ENCODE results near the gene ATG10. TPM values are rescaled to one million over a fixed set of nuclear protein-coding genes. Genes with fewer than 3 reads are reported as not detected.

Gene ATG10
- total RNA-seq, 1 donor from 2014 or later: 8.9 TPM

GRCh38 chr5:82204567-82204966, 232.7 kb downstream of the ATG10 start:
- Mint-ChIP-seq H3K36me3 (ENCODE audit: low read depth) (no peaks in the 10 kb centered on the region), H3K4me1 (ENCODE audit: low read depth) (no peaks in the 10 kb centered on the region), H3K27me3 (ENCODE audit: low read depth) (peaks cover 4% of the 10 kb centered on the region), H3K27ac (no peak overlapping the region), H3K9me3 (no peaks in the 10 kb centered on the region), H3K4me3 (ENCODE audit: low read depth) (no peak overlapping the region)
- intact Hi-C loops (cut with micrococcal nuclease): no loop called here
- DNase-seq (ENCODE audit: low spot score): no peak

DNA sequence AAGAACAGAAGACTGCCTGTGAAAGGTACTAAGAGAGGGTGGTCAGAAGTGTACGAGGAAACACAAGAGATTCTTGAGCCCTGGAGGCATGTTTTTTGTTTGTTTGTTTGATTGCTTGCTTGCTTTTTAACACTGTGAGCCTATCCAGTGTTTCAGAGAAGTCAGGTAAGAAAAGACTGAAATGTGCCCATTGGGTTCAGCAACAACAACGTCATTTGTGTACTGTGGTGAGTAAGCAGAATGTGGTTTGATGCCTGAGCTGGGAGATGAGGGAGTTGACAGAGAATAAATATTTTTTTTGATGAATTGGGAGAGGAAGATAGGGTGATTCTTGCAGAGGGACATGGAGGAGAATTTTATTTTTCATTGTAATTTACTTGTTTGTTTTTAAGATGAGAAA, 233.2 kb downstream of the ATG10 start:
- no peaks in the 10 kb centered on the region for H3K36me3 Mint-ChIP-seq (ENCODE audit: low read depth)
- no peaks in the 10 kb centered on the region for H3K4me1 Mint-ChIP-seq (ENCODE audit: low read depth)
- DNase-seq (ENCODE audit: low spot score): no peak
- H3K27me3 Mint-ChIP-seq (ENCODE audit: low read depth): peaks cover 4% of the 10 kb centered on the region
- no peak overlapping the region for H3K27ac Mint-ChIP-seq
- intact Hi-C loops (cut with micrococcal nuclease): no loop called here
- no peaks in the 10 kb centered on the region for H3K9me3 Mint-ChIP-seq
- H3K4me3 Mint-ChIP-seq (ENCODE audit: low read depth): no peak overlapping the region

DNA sequence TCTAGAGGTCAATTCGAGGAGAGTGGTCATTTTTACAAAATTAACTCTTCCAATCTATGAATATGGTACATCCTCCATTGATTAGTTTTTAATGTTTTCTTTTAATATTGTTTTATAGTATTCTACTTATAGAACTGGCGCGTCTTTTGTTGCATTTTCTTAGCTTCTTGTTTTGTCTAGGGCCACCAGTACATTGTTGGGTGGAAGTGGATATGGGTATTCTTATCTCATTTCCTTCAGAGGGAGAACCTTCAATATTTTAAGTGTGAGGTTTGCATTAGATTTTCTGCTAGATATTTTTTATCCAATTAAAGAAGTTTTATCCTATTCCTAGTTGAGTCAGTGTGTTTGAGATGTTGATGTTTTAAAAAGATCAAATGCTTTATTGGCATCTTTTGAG, 236.5 kb downstream of the ATG10 start:
- Mint-ChIP-seq H3K27ac (no peak overlapping the region), H3K27me3 (ENCODE audit: low read depth) (peaks cover 4% of the 10 kb centered on the region), H3K4me1 (ENCODE audit: low read depth) (no peaks in the 10 kb centered on the region), H3K4me3 (ENCODE audit: low read depth) (no peak overlapping the region), H3K36me3 (ENCODE audit: low read depth) (no peaks in the 10 kb centered on the region), H3K9me3 (no peaks in the 10 kb centered on the region)
- intact Hi-C loops (cut with micrococcal nuclease): no loop called here
- DNase-seq (ENCODE audit: low spot score): no peak

DNA sequence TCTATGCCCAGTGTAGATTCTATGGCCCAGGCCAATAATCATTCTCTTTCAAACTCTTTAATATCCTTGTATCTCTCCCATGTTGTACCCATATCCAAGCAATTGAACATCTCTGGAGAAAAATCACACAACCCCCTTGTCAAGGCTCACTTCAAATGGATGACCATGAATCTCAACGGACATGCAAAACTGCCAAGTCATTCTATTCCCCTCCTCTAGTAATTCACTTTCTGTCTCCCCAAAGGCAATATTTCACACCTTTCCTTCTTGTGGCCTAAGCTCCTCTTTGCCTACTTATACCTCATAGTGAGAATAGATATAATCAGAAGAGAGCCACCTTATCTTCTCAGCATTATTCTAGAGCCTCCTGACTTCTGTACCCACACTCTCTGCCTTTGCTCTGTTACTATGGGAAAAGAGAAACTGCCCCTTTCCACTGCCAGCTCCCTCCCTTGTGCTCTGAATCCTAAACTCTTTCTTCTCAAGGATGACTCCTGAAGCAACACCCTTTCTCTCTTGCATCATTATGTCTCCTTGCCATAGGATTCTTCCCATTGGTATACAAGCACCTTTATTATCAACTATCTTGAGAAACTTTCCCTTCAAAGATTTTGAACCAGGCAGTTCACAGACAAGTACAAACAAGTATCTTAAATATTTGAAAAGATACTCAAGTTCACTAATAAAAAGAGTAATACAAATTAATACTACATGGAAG, 240.2 kb downstream of the ATG10 start:
- Mint-ChIP-seq H3K4me3 (ENCODE audit: low read depth) (no peak overlapping the region), H3K27me3 (ENCODE audit: low read depth) (peaks cover 4% of the 10 kb centered on the region), H3K36me3 (ENCODE audit: low read depth) (no peaks in the 10 kb centered on the region), H3K9me3 (no peaks in the 10 kb centered on the region), H3K4me1 (ENCODE audit: low read depth) (no peaks in the 10 kb centered on the region), H3K27ac (no peak overlapping the region)
- intact Hi-C loops (cut with micrococcal nuclease): no loop called here
- DNase-seq (ENCODE audit: low spot score): no peak

DNA sequence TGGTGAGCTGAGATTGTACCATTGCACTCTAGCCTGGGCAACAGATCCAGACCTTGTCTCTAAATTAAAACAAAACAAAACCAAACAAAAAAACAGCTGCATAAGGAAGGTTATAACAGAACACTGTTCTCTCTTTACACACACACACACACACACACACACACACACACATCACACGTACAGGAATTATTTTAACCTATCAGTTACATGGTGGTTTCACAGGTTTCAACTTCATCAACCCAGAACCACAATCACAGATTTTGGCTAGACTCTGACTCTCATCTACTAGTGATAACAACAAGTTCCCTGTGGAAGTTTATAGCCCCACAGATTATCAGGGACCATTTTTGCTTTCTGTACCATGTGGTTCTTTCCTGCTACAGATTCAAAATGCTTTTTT, 246.1 kb downstream of the ATG10 start:
- Mint-ChIP-seq H3K9me3 (no peaks in the 10 kb centered on the region), H3K36me3 (ENCODE audit: low read depth) (no peaks in the 10 kb centered on the region), H3K4me3 (ENCODE audit: low read depth) (no peak overlapping the region), H3K27ac (no peak overlapping the region), H3K4me1 (ENCODE audit: low read depth) (peaks cover 2% of the 10 kb centered on the region), H3K27me3 (ENCODE audit: low read depth) (no peaks in the 10 kb centered on the region)
- intact Hi-C loops (cut with micrococcal nuclease): no loop called here
- DNase-seq (ENCODE audit: low spot score): no peak

GRCh38 chr5:82218374-82219156, 246.7 kb downstream of the ATG10 start:
- no peaks in the 10 kb centered on the region for H3K27me3 Mint-ChIP-seq (ENCODE audit: low read depth)

GRCh38 chr5:82221020-82221419, 249.2 kb downstream of the ATG10 start:
- Mint-ChIP-seq H3K9me3 (no peaks in the 10 kb centered on the region), H3K4me1 (ENCODE audit: low read depth) (peaks cover 7% of the 10 kb centered on the region), H3K36me3 (ENCODE audit: low read depth) (no peaks in the 10 kb centered on the region), H3K4me3 (ENCODE audit: low read depth) (no peak overlapping the region), H3K27ac (no peak overlapping the region), H3K27me3 (ENCODE audit: low read depth) (no peaks in the 10 kb centered on the region)
- intact Hi-C loops (cut with micrococcal nuclease): loop anchor here (10.0 kb wide), 2 partner anchors 116 to 366 kb away; no protein-coding TSS in a partner anchor
- DNase-seq (ENCODE audit: low spot score): no peak

More at GRCh38 chr5:82218374-82219156, 246.7 kb downstream of the ATG10 start:
- no peak for DNase-seq (ENCODE audit: low spot score)
- Mint-ChIP-seq H3K36me3 (ENCODE audit: low read depth) (no peaks in the 10 kb centered on the region), H3K9me3 (no peaks in the 10 kb centered on the region), H3K4me3 (ENCODE audit: low read depth) (no peak overlapping the region), H3K27ac (no peak overlapping the region), H3K4me1 (ENCODE audit: low read depth) (peaks cover 3% of the 10 kb centered on the region)
- intact Hi-C loops (cut with micrococcal nuclease): no loop called here

- H3K4me3 Mint-ChIP-seq (ENCODE audit: low read depth): no peak overlapping the region
- no peak for DNase-seq (ENCODE audit: low spot score)
- intact Hi-C loops (cut with micrococcal nuclease): loop anchor here (10.0 kb wide), 2 partner anchors 118 to 368 kb away; no protein-coding TSS in a partner anchor
- no peaks in the 10 kb centered on the region for H3K36me3 Mint-ChIP-seq (ENCODE audit: low read depth)
- no peak overlapping the region for H3K27ac Mint-ChIP-seq
- no peaks in the 10 kb centered on the region for H3K27me3 Mint-ChIP-seq (ENCODE audit: low read depth)
- peaks cover 7% of the 10 kb centered on the region for H3K4me1 Mint-ChIP-seq (ENCODE audit: low read depth)
- no peaks in the 10 kb centered on the region for H3K9me3 Mint-ChIP-seq
Observed at GRCh38 chr5:82222597-82223574, 251.1 kb downstream of the ATG10 start.

DNA sequence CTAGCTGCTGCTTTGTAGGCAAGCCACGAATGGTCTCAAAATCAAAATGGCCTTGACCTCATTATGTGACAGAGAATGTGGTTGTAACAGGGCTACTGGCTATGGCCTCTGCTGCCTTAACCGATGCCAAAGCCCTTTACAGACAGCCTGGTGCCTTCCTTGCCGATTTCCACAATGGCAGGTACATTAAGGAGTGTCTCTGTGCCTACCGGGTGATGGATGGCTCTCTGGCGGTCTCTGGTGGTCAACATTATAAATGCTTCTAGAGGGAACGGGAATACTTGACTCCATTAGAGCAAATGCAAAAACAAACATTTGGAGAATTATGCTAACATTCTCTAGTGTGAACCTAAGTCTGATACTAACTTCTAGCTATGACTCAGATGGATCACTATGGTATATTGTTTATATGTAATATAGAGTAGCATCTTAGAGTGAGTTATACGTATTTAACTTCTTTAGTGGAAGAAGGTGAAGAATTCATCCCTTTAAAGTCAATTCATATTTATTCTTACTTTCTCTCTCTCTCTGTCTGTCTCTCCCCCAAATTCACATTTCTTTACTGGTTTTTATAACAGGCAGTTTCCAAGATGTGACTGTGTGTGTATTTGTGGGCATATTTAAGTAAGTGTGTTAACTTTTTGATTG, 253.8 kb downstream of the ATG10 start:
- Mint-ChIP-seq H3K4me1 (ENCODE audit: low read depth) (peaks cover 7% of the 10 kb centered on the region), H3K36me3 (ENCODE audit: low read depth) (no peaks in the 10 kb centered on the region), H3K9me3 (no peaks in the 10 kb centered on the region), H3K4me3 (ENCODE audit: low read depth) (no peak overlapping the region), H3K27me3 (ENCODE audit: low read depth) (no peaks in the 10 kb centered on the region), H3K27ac (no peak overlapping the region)
- peak; percentile 45 for DNase-seq (ENCODE audit: low spot score)
- intact Hi-C loops (cut with micrococcal nuclease): loop anchor here (2.0 to 10.0 kb wide), 5 partner anchors 51 to 801 kb away; no protein-coding TSS in a partner anchor

GRCh38 chr5:82234885-82235284, 263.1 kb downstream of the ATG10 start:
- intact Hi-C loops (cut with micrococcal nuclease): no loop called here
- Mint-ChIP-seq H3K9me3 (no peaks in the 10 kb centered on the region), H3K36me3 (ENCODE audit: low read depth) (no peaks in the 10 kb centered on the region), H3K4me1 (ENCODE audit: low read depth) (no peaks in the 10 kb centered on the region), H3K4me3 (ENCODE audit: low read depth) (no peak overlapping the region), H3K27me3 (ENCODE audit: low read depth) (peaks cover 2% of the 10 kb centered on the region), H3K27ac (no peak overlapping the region)
- DNase-seq (ENCODE audit: low spot score): no peak

GRCh38 chr5:82244151-82244550, 272.3 kb downstream of the ATG10 start:
- H3K27me3 Mint-ChIP-seq (ENCODE audit: low read depth): no peaks in the 10 kb centered on the region
- H3K36me3 Mint-ChIP-seq (ENCODE audit: low read depth): peaks cover 13% of the 10 kb centered on the region
- peaks cover 18% of the 10 kb centered on the region for H3K9me3 Mint-ChIP-seq
- H3K4me3 Mint-ChIP-seq (ENCODE audit: low read depth): no peak overlapping the region
- intact Hi-C loops (cut with micrococcal nuclease): no loop called here
- no peak overlapping the region for H3K27ac Mint-ChIP-seq
- no peaks in the 10 kb centered on the region for H3K4me1 Mint-ChIP-seq (ENCODE audit: low read depth)
- DNase-seq (ENCODE audit: low spot score): no peak

Data from activated T-helper 2 cell treated with anti-CD3 and anti-CD28 coated beads, Interferon-gamma antibody, Interleukin-2, Interleukin-4, amounts not matched to agents 10 μg/mL and 5 μg/mL and 100 μg/mL, durations not matched to agents 14 hours and 24 hours and 36 hours (primary cell).